ENCODE data around the gene KCMF1.

- no peak for TF ChIP-seq CTCF (optimal IDR thresholded peaks at IDR 0.05 in 1 of 3, IDR thresholded peaks at IDR 0.05 in 1 of 3, conservative IDR thresholded peaks at IDR 0.05 in 1 of 3; ENCODE audit: extremely low read depth in 1 of 3, insufficient read depth in 2 of 3, low read length in 3 of 3)
- no peak for TF ChIP-seq EZH2 (IDR thresholded peaks at IDR 0.05; ENCODE audit: low read length)
Observed at GRCh38 chr2:84927275-84927627, 43.7 kb upstream of the KCMF1 start.
